ENCODE measurements around the gene MAVS. TPM values are rescaled to one million over a fixed set of nuclear protein-coding genes. Genes with fewer than 3 reads are reported as not detected.

Gene MAVS
- total RNA-seq, 2 experiments from 2014 or later, result 13.6 to 14.7 TPM

DNA sequence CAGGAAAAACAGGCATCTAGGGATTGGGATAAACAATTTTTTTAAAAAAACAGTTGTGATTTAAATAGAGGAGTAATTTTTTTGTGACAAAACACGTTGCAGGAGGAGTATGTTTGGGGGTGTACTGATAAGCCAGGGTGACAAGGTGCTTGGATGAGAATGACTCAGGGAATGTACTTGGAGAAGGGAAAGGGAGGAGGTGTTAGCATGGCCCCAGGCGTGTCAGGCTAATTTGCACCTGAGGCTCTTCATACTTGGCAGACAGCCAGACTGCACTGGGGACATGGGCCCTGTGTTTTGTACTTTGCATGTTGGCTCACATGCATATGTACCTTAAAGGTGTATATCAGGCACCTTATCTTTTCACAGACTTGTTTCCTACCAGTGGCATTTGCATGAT is 65.3 kb downstream of the MAVS start:
- no peak overlapping the region for H3K4me3 Mint-ChIP-seq
- Histone ChIP-seq H3K4me3 (ENCODE audit: low read length) (no peak overlapping the region), H3K27ac (ENCODE audit: low read depth in 1 of 2, low read length in 2 of 2) (no peak overlapping the region), H3K36me3 (ENCODE audit: insufficient read depth, low read length) (peaks cover 82% of the 10 kb centered on the region), H3K4me1 (ENCODE audit: insufficient read depth, low read length) (peaks cover 6% of the 10 kb centered on the region), H3K27me3 (ENCODE audit: control insufficient read depth in 1 of 2, insufficient read depth in 2 of 2, low read length in 2 of 2) (no peaks in the 10 kb centered on the region), H3K9me3 (ENCODE audit: control insufficient read depth in 1 of 2, insufficient read depth in 1 of 2, low read length in 2 of 2) (no peaks in the 10 kb centered on the region)
- no peaks in the 10 kb centered on the region for H3K27me3 Mint-ChIP-seq
- POLR2A ChIA-PET, result no interaction called here
- CTCF ChIA-PET, result no interaction called here
- peaks cover 42% of the 10 kb centered on the region for H3K4me1 Mint-ChIP-seq (ENCODE audit: low read depth)
- no peak overlapping the region for H3K27ac Mint-ChIP-seq
- TF ChIP-seq, protein P1, sequence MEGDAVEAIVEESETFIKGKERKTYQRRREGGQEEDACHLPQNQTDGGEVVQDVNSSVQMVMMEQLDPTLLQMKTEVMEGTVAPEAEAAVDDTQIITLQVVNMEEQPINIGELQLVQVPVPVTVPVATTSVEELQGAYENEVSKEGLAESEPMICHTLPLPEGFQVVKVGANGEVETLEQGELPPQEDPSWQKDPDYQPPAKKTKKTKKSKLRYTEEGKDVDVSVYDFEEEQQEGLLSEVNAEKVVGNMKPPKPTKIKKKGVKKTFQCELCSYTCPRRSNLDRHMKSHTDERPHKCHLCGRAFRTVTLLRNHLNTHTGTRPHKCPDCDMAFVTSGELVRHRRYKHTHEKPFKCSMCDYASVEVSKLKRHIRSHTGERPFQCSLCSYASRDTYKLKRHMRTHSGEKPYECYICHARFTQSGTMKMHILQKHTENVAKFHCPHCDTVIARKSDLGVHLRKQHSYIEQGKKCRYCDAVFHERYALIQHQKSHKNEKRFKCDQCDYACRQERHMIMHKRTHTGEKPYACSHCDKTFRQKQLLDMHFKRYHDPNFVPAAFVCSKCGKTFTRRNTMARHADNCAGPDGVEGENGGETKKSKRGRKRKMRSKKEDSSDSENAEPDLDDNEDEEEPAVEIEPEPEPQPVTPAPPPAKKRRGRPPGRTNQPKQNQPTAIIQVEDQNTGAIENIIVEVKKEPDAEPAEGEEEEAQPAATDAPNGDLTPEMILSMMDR (IDR thresholded peaks at IDR 0.05), result no peak
- ATAC-seq (ENCODE audit: poor library complexity) (no peak), DNase-seq (no peak)
- intact Hi-C loops (cut with DNase I, micrococcal nuclease), result no loop called here
- peaks cover 97% of the 10 kb centered on the region for H3K36me3 Mint-ChIP-seq (ENCODE audit: low read depth)
- no peaks in the 10 kb centered on the region for H3K9me3 Mint-ChIP-seq

DNA sequence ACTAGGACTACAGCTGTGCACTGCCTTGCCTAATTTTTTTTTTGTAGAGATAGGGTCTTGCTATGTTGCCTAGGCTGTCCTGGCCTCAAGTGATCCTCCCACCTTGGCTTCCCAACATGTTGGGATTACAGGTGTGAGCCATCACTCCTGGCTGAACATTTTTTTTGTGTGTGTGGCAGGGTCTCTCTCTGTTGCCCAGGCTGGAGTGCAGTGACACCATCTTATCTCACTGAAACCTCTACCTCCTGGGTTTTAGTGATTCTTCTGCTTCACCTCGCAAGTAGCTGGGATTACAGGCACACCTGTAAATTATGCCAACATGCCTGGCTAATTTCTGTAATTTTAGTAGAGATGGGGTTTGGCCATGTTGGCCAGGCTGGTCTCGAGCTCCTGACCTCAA is 67.8 kb downstream of the MAVS start:
- intact Hi-C loops (cut with DNase I, micrococcal nuclease), result no loop called here
- H3K36me3 Mint-ChIP-seq (ENCODE audit: low read depth), result peaks cover 98% of the 10 kb centered on the region
- no peak overlapping the region for H3K4me3 Mint-ChIP-seq
- H3K4me3 ChIP-seq (ENCODE audit: low read length), result no peak overlapping the region
- peaks cover 3% of the 10 kb centered on the region for H3K4me1 ChIP-seq (ENCODE audit: insufficient read depth, low read length)
- H3K36me3 ChIP-seq (ENCODE audit: insufficient read depth, low read length), result peaks cover 87% of the 10 kb centered on the region
- POLR2A ChIA-PET, result no interaction called here
- DNase-seq, result no peak
- TF ChIP-seq, protein P1 (IDR thresholded peaks at IDR 0.05), result no peak
- H3K27ac ChIP-seq (ENCODE audit: low read depth in 1 of 2, low read length in 2 of 2), result no peak overlapping the region
- H3K27me3 ChIP-seq (ENCODE audit: control insufficient read depth in 1 of 2, insufficient read depth in 2 of 2, low read length in 2 of 2), result no peaks in the 10 kb centered on the region
- H3K27ac Mint-ChIP-seq, result no peak overlapping the region
- no peak for ATAC-seq (ENCODE audit: poor library complexity)
- no peaks in the 10 kb centered on the region for H3K27me3 Mint-ChIP-seq
- H3K9me3 Mint-ChIP-seq, result no peaks in the 10 kb centered on the region
- H3K4me1 Mint-ChIP-seq (ENCODE audit: low read depth), result peaks cover 30% of the 10 kb centered on the region
- CTCF ChIA-PET, result interaction anchor here (0.8 kb wide), 1 partner anchor 59 kb away, joined by 3 read pairs; no protein-coding TSS in a partner anchor
- no peaks in the 10 kb centered on the region for H3K9me3 ChIP-seq (ENCODE audit: control insufficient read depth in 1 of 2, insufficient read depth in 1 of 2, low read length in 2 of 2)

DNA sequence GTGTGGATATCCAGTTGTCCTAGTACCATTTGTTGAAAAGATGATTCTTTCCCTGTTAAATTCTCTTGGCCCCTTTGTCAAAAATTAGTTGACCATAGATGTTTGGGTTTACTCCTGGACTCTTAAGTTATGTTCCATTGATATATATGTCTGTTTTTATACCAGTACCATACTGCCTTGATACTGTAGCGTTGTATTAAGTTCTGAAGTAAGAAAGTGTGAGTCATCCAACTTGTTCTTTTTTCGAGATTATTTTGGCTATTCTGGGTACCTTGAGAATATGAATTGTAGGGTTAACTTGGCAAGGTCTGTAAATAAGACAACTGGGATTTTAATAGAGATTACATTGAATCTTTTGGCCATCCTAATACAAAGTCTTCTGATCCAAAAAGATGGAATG is 69.1 kb downstream of the MAVS start:
- Histone ChIP-seq H3K9me3 (ENCODE audit: control insufficient read depth in 1 of 2, insufficient read depth in 1 of 2, low read length in 2 of 2) (no peaks in the 10 kb centered on the region), H3K36me3 (ENCODE audit: insufficient read depth, low read length) (peaks cover 79% of the 10 kb centered on the region), H3K27ac (ENCODE audit: low read depth in 1 of 2, low read length in 2 of 2) (no peak overlapping the region), H3K4me1 (ENCODE audit: insufficient read depth, low read length) (peaks cover 3% of the 10 kb centered on the region), H3K4me3 (ENCODE audit: low read length) (no peak overlapping the region), H3K27me3 (ENCODE audit: control insufficient read depth in 1 of 2, insufficient read depth in 2 of 2, low read length in 2 of 2) (no peaks in the 10 kb centered on the region)
- H3K9me3 Mint-ChIP-seq, result no peaks in the 10 kb centered on the region
- DNase-seq, result no peak
- intact Hi-C loops (cut with DNase I, micrococcal nuclease), result no loop called here
- H3K4me3 Mint-ChIP-seq, result no peak overlapping the region
- no peak for ATAC-seq (ENCODE audit: poor library complexity)
- ChIA-PET CTCF (interaction anchor here (0.8 kb wide), 1 partner anchor 27 kb away, joined by 3 read pairs; no protein-coding TSS in a partner anchor), POLR2A (no interaction called here)
- no peaks in the 10 kb centered on the region for H3K27me3 Mint-ChIP-seq
- TF ChIP-seq, protein P1 (IDR thresholded peaks at IDR 0.05), result no peak
- H3K4me1 Mint-ChIP-seq (ENCODE audit: low read depth), result peaks cover 23% of the 10 kb centered on the region
- peaks cover 93% of the 10 kb centered on the region for H3K36me3 Mint-ChIP-seq (ENCODE audit: low read depth)
- H3K27ac Mint-ChIP-seq, result peak overlapping the region; percentile 66

All from CD4-positive, alpha-beta T cell (primary cell).